ENCODE measurements around the gene FICD.

Gene FICD

DNA sequence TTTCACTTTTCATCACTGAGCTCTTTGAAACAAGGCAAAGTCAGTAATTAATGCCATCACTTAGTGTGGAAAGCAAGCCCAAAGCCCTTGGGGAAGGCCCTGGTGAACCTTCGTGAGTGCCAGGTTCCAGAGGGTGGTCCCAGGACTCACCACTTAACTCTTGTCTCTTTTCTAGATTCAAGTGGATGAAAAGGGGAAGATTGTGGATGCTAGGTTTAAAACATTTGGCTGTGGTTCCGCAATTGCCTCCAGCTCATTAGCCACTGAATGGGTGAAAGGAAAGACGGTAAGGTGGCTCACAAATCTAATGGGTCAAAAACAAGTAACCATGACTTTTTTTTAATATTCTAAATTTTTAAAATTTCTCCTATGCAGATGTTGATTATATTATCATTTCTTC is 50.1 kb downstream of the FICD start:
- no peak for DNase-seq (ENCODE audit: low read depth in 2 of 2)

- no peak for DNase-seq (ENCODE audit: low read depth in 2 of 2)
Observed at GRCh38 chr12:108565976-108566375, 50.9 kb downstream of the FICD start.

DNA sequence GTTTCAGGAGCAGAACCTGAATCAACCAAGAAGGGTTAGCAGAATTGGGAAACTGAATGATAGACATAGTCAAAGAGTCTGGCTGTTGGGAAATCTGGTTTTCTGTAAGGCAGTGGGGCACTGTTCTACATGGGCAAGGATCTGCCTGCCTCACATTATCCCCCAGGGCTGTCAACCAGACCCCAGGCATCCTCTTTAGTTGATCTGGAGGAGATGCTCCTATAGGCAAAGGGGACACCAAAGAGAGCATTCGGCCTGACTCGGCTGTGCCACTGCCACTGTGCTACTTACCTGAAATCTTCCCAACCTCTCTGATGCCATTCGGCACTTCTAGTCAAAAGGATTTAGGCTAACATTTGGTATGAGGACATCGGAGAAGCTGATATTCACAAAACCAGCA is 51.4 kb downstream of the FICD start:
- no peak for DNase-seq (ENCODE audit: low read depth in 2 of 2)

DNA sequence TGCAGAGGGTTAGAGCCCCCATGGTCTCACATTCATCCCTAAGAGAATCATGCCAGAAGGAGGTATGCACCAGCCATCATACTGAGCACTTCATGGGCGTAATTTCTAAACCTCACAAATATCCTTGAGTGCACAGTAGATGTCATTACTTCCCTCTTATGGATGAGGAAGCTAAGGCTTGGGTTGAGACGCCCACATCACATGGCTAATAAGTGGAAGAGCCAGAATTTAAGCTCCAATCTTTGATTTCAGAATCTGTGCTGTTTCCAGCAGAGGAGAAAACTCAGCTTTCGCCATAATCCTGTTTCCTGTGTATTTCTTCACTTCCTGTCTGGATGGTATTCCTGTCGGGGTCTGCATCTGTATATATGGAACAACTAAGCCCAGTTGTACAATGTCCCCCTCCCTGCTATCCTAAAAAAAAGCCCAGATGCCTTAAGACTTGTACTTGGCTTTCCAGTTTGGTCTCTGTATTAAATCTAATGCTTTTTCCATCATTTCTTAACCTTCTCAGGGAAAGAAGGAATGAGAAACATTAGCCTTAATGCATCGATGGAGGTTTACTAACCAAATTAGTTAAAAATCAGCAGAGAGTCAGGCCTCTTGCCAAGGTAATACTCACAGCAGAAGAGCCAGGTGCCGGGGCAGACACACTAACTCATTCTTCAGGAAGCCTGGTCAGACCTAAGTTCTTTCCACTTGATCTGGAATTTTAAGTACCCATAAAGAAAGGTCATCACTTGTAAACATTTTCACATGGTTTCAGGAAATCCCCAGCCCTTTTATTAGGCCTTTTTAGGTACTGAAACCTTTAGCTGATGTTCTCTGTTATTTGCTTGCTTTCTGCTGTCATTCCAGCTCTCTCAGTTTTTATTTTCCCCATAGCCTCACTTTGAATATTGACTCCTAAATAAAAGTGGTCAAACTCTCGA is 52.6 kb downstream of the FICD start:
- DNase-seq (ENCODE audit: low read depth in 2 of 2): no peak

DNA sequence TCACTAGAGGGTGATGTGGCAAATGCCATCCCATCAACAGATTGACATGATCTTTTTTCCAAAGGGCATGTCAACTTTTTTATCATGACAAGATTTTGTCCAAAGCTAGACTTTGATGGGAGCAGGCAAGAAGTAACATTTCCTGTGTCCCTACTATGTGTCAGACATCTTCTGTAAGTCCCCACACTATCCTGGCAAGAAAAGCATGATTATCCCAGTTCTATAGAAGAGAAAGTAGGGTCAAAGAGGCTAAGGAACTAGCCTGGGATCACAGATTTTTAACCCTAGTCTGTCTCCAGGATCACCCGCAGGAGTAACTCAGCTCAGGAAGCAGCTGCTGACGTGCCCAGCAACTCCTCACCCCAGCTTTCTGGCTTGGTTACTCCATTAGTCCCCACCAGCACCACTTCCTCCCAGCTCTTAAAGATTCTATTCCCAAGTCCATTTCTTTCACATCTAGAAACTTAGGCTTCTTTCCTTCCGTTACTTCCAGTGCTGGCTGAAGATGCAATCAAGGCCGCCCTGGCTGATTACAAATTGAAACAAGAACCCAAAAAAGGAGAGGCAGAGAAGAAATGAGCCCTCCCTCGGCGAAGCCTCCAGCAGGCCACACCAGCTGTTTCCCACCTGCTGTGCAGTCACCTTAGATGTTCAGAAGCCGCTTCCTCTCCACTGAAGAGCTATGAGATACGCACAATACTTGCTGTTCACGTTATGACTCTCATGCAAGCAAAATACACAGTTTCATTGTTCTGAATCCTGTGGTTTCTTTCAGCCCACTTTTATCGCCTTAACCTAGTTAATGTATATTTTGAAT is 53.5 kb downstream of the FICD start:
- DNase-seq (ENCODE audit: low read depth in 2 of 2): no peak
